ENCODE measurements around the gene APBA3.

APBA3 gene

DNA sequence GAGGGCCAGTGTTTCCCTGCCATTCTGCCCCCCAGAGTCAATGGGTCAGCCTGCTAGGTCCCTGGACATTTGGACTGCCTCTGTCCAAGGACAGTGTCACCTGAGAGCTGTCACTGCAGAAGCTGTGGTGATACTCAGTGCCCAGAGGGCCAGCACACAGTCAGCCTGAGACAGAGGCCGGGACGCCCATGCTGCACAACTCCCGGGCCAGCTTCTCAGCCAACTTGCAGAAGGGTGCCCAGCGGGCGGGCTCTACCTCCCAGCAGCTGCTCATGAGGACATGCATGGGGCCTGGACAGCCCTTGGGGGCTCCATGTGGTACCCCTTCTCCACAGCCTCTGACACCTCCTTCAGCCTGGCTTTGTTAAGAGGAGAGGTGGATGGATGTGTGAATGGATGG lies 14.3 kb upstream of the APBA3 start:
- no peak overlapping the region for H3K9ac ChIP-seq
- TF ChIP-seq, protein P1, sequence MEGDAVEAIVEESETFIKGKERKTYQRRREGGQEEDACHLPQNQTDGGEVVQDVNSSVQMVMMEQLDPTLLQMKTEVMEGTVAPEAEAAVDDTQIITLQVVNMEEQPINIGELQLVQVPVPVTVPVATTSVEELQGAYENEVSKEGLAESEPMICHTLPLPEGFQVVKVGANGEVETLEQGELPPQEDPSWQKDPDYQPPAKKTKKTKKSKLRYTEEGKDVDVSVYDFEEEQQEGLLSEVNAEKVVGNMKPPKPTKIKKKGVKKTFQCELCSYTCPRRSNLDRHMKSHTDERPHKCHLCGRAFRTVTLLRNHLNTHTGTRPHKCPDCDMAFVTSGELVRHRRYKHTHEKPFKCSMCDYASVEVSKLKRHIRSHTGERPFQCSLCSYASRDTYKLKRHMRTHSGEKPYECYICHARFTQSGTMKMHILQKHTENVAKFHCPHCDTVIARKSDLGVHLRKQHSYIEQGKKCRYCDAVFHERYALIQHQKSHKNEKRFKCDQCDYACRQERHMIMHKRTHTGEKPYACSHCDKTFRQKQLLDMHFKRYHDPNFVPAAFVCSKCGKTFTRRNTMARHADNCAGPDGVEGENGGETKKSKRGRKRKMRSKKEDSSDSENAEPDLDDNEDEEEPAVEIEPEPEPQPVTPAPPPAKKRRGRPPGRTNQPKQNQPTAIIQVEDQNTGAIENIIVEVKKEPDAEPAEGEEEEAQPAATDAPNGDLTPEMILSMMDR (IDR thresholded peaks at IDR 0.05), result no peak

DNA sequence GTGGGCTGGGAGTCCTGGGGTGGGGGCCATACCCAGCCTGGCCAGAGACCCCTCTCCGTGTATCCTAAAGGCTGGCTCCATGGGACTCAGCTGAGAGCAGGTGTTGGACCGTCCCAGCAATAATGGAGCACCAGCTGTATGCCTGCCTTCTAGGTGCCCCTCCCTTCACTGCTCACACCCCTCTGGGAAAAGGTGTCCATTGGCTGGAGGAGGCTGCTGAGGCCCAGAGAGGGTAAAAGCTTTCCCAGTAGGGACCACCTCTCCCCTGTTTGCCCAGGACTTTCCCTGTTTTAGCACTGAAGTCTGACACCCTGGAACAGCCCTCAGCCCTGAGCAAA lies 13.9 kb upstream of the APBA3 start:
- Histone ChIP-seq H3K27ac (no peak overlapping the region), H3K36me3 (ENCODE audit: control insufficient read depth, insufficient read depth, low read length) (no peaks in the 10 kb centered on the region), H3K79me2 (no peaks in the 10 kb centered on the region), H3K4me1 (no peaks in the 10 kb centered on the region), H3K4me2 (ENCODE audit: low read length) (no peak overlapping the region), H3K27me3 (ENCODE audit: control insufficient read depth, insufficient read depth, low read length) (no peaks in the 10 kb centered on the region), H3K9me3 (ENCODE audit: control insufficient read depth, low read length) (no peaks in the 10 kb centered on the region), H2AFZ (no peak overlapping the region), H3K9ac (no peak overlapping the region), H3K4me3 (ENCODE audit: low read depth, low read length) (no peak overlapping the region)
- TF ChIP-seq, protein P1 (IDR thresholded peaks at IDR 0.05), result no peak

More for the DNA sequence above, 14.3 kb upstream of the APBA3 start:
- Histone ChIP-seq H3K79me2 (no peaks in the 10 kb centered on the region), H3K4me3 (ENCODE audit: low read depth, low read length) (no peak overlapping the region), H2AFZ (no peak overlapping the region), H3K27me3 (ENCODE audit: control insufficient read depth, insufficient read depth, low read length) (no peaks in the 10 kb centered on the region), H3K4me1 (no peaks in the 10 kb centered on the region), H3K4me2 (ENCODE audit: low read length) (no peak overlapping the region), H3K36me3 (ENCODE audit: control insufficient read depth, insufficient read depth, low read length) (no peaks in the 10 kb centered on the region), H3K27ac (no peak overlapping the region), H3K9me3 (ENCODE audit: control insufficient read depth, low read length) (no peaks in the 10 kb centered on the region)

DNA sequence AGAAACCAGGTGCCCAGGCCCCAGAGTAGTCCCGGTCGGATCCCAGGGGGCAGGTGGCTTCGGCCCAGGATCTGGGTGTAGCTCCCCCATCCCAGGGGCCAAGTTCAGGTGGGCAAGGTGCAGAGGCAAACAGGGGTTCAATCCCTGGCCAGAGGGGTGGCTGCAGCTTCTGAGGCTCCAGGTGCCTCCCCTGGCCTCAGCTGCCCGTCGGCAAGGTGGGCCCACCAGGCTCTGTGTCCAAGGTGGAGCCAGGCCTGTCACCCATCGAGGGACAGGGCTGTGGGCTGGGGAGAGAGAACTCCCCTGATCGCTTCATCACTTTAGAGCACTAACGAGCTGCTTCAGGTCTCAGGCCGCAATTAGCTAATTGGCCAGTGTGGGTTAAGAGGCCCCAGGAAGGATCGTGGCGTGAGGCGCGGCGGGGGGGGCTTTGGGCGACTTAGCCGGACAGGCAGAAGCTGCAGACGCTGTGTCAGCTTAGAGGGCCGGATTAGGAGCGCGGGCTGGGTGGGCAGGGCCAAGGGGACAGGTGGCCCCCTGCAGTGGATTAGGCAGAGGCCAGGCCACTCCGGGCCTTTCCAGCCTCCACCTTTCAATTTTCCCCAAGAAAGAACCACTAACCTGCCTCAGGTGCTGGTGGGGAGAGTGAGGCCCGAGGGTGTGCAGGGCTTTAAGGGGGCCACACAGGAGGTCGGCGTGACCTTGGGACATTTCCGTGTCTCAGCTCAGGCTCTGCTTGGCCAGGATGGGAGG lies 13.3 kb upstream of the APBA3 start:
- H3K4me1 ChIP-seq, result no peaks in the 10 kb centered on the region
- no peak overlapping the region for H3K4me2 ChIP-seq (ENCODE audit: low read length)
- no peak overlapping the region for H3K9ac ChIP-seq
- H3K9me3 ChIP-seq (ENCODE audit: control insufficient read depth, low read length), result no peaks in the 10 kb centered on the region
- H3K4me3 ChIP-seq (ENCODE audit: low read depth, low read length), result no peak overlapping the region
- H3K36me3 ChIP-seq (ENCODE audit: control insufficient read depth, insufficient read depth, low read length), result no peaks in the 10 kb centered on the region
- H3K27me3 ChIP-seq (ENCODE audit: control insufficient read depth, insufficient read depth, low read length), result no peaks in the 10 kb centered on the region
- H3K79me2 ChIP-seq, result no peaks in the 10 kb centered on the region
- no peak overlapping the region for H2AFZ ChIP-seq
- H3K27ac ChIP-seq, result no peak overlapping the region
- TF ChIP-seq, protein P1 (IDR thresholded peaks at IDR 0.05), result no peak

DNA sequence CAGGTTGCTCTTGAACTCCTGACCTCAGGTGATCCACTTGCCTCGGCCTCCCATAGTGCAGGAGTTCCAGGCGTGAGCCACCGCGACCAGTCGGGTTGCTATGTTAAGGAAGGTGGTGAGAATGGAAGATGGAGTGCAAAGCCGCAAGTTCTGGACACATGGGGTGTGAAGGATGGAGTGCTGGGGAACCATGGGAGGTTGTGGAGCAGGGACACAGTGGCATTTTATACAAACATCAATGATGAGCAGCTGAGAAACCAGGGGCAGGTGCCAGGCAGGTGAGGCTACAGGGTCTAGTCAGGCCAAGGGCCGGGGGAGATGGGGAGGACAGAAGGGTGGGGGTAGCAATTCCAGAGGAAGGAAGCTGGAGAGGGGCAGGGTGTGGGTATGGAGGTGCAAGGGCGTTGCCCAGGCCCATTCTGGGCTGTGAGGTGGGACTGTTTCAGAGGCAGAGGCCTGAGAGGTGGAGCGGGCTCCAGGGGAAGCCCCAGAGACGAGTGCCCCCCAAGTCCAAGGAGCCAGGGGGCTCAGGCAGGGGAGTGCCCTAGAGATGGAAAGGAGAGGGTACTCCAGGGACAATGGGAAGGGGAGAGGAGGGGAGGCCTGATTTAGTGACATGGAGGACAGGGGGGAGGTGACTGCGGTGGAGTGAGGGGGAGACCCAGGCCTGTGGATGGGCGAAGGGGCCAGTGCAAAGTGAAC lies 12.5 kb upstream of the APBA3 start:
- Histone ChIP-seq H3K9ac (no peak overlapping the region), H3K27ac (no peak overlapping the region), H3K4me1 (no peaks in the 10 kb centered on the region), H3K36me3 (ENCODE audit: control insufficient read depth, insufficient read depth, low read length) (no peaks in the 10 kb centered on the region), H3K4me2 (ENCODE audit: low read length) (no peak overlapping the region), H3K9me3 (ENCODE audit: control insufficient read depth, low read length) (no peaks in the 10 kb centered on the region), H3K4me3 (ENCODE audit: low read depth, low read length) (no peak overlapping the region), H2AFZ (no peak overlapping the region), H3K27me3 (ENCODE audit: control insufficient read depth, insufficient read depth, low read length) (no peaks in the 10 kb centered on the region), H3K79me2 (no peaks in the 10 kb centered on the region)
- TF ChIP-seq, protein P1 (IDR thresholded peaks at IDR 0.05), result no peak
